Measurements from ENCODE around the gene SLC25A30. TPM values are rescaled to one million over a fixed set of nuclear protein-coding genes. Genes with fewer than 3 reads are reported as not detected.
"Not testable (repeated sequence)": the region's sequence is repeated elsewhere in the genome, so short reads cannot be mapped to it uniquely, and the experiment has no call there.

Gene SLC25A30
- total RNA-seq, 6 experiments from 2014 or later = 16.5 to 27.2 (median 18.8) TPM

DNA sequence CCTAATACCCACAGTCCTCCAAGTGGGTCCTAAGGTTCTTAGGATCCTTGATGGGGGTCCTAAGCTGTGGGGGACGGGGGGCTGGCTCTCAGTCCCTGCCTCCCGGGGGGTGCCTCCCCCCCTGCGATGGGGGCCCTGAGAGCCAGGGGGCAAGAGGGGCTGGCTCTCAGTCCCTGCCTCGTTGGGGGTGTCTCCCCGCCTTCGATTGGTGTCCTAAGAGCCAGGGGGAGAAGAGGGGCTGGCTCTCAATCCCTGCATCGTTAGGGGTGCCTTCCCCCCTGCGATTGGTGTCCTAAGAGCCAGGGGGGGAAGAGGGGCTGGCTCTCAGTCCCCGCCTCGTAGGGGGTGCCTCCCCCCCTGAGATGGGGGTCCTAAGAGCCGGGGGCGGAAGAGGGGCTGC, 37.0 kb downstream of the SLC25A30 start:
- H3K4me3 Mint-ChIP-seq = no peak overlapping the region
- no peaks in the 10 kb centered on the region for H3K27me3 Mint-ChIP-seq (ENCODE audit: insufficient read depth)
- no peaks in the 10 kb centered on the region for H3K36me3 Mint-ChIP-seq (ENCODE audit: low read depth)
- no peak for DNase-seq
- H3K9me3 Mint-ChIP-seq = no peaks in the 10 kb centered on the region
- TF ChIP-seq, protein P1, sequence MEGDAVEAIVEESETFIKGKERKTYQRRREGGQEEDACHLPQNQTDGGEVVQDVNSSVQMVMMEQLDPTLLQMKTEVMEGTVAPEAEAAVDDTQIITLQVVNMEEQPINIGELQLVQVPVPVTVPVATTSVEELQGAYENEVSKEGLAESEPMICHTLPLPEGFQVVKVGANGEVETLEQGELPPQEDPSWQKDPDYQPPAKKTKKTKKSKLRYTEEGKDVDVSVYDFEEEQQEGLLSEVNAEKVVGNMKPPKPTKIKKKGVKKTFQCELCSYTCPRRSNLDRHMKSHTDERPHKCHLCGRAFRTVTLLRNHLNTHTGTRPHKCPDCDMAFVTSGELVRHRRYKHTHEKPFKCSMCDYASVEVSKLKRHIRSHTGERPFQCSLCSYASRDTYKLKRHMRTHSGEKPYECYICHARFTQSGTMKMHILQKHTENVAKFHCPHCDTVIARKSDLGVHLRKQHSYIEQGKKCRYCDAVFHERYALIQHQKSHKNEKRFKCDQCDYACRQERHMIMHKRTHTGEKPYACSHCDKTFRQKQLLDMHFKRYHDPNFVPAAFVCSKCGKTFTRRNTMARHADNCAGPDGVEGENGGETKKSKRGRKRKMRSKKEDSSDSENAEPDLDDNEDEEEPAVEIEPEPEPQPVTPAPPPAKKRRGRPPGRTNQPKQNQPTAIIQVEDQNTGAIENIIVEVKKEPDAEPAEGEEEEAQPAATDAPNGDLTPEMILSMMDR (IDR thresholded peaks at IDR 0.05) = no peak
- H3K27ac Mint-ChIP-seq = no peak overlapping the region
- no peaks in the 10 kb centered on the region for H3K4me1 Mint-ChIP-seq (ENCODE audit: low read depth)

DNA sequence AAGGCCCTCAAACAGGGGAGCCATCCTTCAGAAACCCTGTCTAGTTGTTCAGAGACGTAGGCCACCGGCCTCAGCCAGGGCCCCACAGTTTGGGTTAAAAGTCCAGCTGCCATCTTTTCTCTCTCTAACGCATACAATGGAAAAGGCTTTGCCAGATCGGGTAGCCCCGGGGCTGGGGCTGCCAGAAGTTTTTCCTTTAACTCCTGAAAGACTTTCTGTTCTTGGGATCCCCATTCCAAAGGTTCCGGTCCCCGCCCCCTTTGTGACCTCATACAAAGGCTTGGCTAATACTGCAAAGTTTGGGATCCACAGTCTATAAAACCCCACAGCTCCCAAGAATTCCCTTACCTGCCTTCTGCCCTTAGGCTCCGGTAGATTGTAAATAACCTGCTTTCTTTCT, 37.5 kb downstream of the SLC25A30 start:
- not testable (repeated sequence) for H3K4me3 Mint-ChIP-seq; H3K27ac Mint-ChIP-seq; H3K27me3 Mint-ChIP-seq (ENCODE audit: insufficient read depth); H3K36me3 Mint-ChIP-seq (ENCODE audit: low read depth); H3K9me3 Mint-ChIP-seq; H3K4me1 Mint-ChIP-seq (ENCODE audit: low read depth); DNase-seq

DNA sequence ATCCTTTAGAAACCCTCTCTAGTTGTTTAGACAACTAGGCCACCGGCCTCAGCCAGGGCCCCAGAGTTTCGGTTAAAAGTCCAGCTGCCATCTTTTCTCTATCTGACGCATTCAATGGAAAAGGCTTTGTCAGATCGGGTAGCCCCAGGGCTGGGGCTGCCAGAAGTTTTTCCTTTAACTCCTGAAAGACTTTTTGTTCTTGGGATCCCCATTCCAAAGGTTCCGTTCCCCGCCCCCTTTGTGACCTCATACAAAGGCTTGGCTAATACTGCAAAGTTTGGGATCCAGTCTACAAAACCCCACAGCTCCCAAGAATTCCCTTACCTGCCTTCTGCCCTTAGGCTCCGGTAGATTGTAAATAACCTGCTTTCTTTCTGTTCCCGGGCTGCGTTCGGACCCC, 38.7 kb downstream of the SLC25A30 start:
- H3K4me1 Mint-ChIP-seq (ENCODE audit: low read depth); H3K36me3 Mint-ChIP-seq (ENCODE audit: low read depth); H3K9me3 Mint-ChIP-seq; H3K4me3 Mint-ChIP-seq; DNase-seq; H3K27ac Mint-ChIP-seq; H3K27me3 Mint-ChIP-seq (ENCODE audit: insufficient read depth): not testable (repeated sequence)

DNA sequence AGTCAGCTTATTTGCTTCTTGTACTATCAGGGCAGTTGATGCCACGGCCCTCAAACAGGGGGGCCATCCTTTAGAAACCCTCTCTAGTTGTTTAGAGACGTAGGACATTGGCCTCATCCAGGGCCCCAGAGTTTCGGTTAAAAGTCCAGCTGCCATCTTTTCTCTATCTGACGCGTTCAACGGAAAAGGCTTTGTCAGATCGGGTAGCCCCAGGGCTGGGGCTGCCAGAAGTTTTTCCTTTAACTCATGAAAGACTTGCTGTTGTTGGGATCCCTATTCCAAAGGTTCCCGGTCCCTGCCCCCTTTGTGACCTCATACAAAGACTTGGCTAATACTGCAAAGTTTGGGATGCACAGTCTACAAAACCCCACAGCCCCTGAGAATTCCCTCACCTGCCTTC, 39.4 kb downstream of the SLC25A30 start:
- H3K9me3 Mint-ChIP-seq; H3K36me3 Mint-ChIP-seq (ENCODE audit: low read depth); DNase-seq; H3K27me3 Mint-ChIP-seq (ENCODE audit: insufficient read depth); H3K4me3 Mint-ChIP-seq; H3K27ac Mint-ChIP-seq: not testable (repeated sequence)
- H3K4me1 Mint-ChIP-seq (ENCODE audit: low read depth) = peaks cover 12% of the 10 kb centered on the region

DNA sequence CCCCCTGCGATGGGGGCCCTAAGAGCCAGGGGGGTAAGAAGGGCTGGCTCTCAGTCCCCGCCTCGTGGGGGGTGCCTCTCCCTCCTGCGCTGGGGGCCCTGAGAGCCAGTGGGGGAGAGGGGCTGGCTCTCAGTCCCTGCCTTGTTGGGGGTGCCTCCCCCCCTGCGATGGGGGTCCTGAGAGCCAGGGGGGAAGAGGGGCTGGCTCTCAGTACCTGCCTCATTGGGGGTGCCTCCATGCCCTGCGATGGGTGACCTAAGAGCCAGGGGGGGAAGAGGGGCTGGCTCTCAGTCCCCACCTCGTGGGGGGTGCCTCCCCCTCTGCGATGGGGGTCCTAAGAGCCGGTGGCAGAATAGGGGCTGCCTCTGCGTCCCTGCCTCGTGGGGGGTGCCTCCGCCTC, 40.9 kb downstream of the SLC25A30 start:
- H3K4me1 Mint-ChIP-seq (ENCODE audit: low read depth) = peaks cover 12% of the 10 kb centered on the region
- not testable (repeated sequence) for H3K9me3 Mint-ChIP-seq

DNA sequence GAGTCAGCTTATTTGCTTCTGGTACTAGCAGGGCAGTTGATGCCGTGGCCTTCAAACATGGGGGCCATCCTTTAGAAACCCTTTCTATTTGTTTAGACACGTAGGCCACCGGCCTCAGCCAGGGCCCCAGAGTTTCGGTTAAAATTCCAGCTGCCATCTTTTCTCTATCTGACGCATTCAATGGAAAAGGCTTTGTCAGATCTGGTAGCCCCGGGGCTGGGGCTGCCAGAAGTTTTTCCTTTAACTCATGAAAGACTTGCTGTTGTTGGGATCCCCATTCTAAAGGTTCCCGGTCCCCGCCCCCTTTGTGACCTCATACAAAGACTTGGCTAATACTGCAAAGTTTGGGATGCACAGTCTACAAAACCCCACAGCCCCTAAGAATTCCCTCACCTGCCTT, 41.5 kb downstream of the SLC25A30 start:
- DNase-seq = not testable (repeated sequence)

More for the DNA sequence above, 40.9 kb downstream of the SLC25A30 start:
- not testable (repeated sequence) for H3K4me3 Mint-ChIP-seq; H3K36me3 Mint-ChIP-seq (ENCODE audit: low read depth); DNase-seq; H3K27me3 Mint-ChIP-seq (ENCODE audit: insufficient read depth); H3K27ac Mint-ChIP-seq

DNA sequence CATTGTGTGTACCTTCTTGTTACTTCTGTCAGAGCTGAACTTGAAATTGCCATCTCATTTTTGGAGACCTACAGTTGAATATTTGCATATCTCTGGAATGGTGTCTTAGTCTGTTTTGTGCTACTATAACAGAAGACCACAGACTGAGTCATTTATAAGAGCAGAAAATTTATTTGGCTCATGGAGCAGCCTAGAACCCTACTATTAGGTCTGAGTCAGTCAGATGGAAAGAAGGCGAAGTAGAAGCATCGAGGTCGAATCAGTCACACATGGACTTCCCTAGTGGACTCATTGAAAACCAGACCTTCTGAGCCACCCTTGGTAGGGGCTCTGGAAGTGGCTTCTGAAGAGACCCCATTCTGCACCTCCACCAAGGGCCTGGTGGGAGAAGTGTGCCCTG, 43.3 kb downstream of the SLC25A30 start:
- H3K9me3 Mint-ChIP-seq = no peaks in the 10 kb centered on the region
- peaks cover 19% of the 10 kb centered on the region for H3K4me1 Mint-ChIP-seq (ENCODE audit: low read depth)
- H3K27ac Mint-ChIP-seq = peak overlapping the region; percentile 38; the same call in 1 of the 2 replicates
- H3K27me3 Mint-ChIP-seq (ENCODE audit: insufficient read depth) = no peaks in the 10 kb centered on the region; the same call in 1 of the 2 replicates
- TF ChIP-seq, protein P1 (IDR thresholded peaks at IDR 0.05) = no peak
- no peak overlapping the region for H3K4me3 Mint-ChIP-seq
- H3K36me3 Mint-ChIP-seq (ENCODE audit: low read depth) = no peaks in the 10 kb centered on the region; the same call in 1 of the 2 replicates
- peak; percentile 64 for DNase-seq

More for the DNA sequence above, 41.5 kb downstream of the SLC25A30 start:
- not testable (repeated sequence) for H3K27ac Mint-ChIP-seq; H3K27me3 Mint-ChIP-seq (ENCODE audit: insufficient read depth); H3K36me3 Mint-ChIP-seq (ENCODE audit: low read depth); H3K4me3 Mint-ChIP-seq; H3K9me3 Mint-ChIP-seq
- H3K4me1 Mint-ChIP-seq (ENCODE audit: low read depth) = peaks cover 12% of the 10 kb centered on the region

DNA sequence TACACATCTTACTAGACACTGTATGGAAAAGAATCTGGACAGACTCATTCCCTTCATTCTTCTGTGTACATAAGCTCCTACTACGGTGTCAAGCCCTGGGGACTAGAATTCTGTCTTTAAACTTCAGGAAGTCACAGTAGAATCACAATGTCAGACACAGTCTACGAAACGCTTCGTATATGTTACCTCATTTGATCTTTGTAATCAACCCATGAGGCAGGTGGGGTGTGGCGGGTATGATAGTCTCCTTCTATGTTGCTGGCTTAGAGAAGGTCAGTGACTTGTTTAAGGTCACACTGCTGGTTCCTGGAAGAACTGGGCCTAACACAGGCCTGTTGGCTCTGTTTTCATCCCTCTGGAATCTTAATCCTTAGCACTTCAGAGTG, 45.0 kb downstream of the SLC25A30 start:
- no peak overlapping the region for H3K27ac Mint-ChIP-seq
- no peak overlapping the region for H3K4me3 Mint-ChIP-seq
- DNase-seq = no peak

More for the DNA sequence above, 45.0 kb downstream of the SLC25A30 start:
- TF ChIP-seq, protein P1 (IDR thresholded peaks at IDR 0.05) = no peak
- Mint-ChIP-seq H3K9me3 (no peaks in the 10 kb centered on the region), H3K36me3 (ENCODE audit: low read depth) (no peaks in the 10 kb centered on the region; the same call in 1 of the 2 replicates), H3K4me1 (ENCODE audit: low read depth) (peaks cover 32% of the 10 kb centered on the region), H3K27me3 (ENCODE audit: insufficient read depth) (peaks cover 2% of the 10 kb centered on the region; the same call in 1 of the 2 replicates)

Measured in HFFc6 (cell line).